ENCODE data around the gene GRID1.

Gene GRID1

GRCh38 chr10:86356296-86356695 lies 10.3 kb downstream of the GRID1 start:
- H3K4me1 Mint-ChIP-seq: no peaks in the 10 kb centered on the region
- H3K27ac Mint-ChIP-seq: no peak overlapping the region
- H3K27me3 Mint-ChIP-seq (ENCODE audit: low read depth, poor library complexity): peaks cover 57% of the 10 kb centered on the region
- no peaks in the 10 kb centered on the region for H3K9me3 Mint-ChIP-seq
- no peak for DNase-seq
- no peak overlapping the region for H3K4me3 Mint-ChIP-seq
- TF ChIP-seq CTCF (IDR thresholded peaks at IDR 0.05): no peak
- H3K36me3 Mint-ChIP-seq (ENCODE audit: low read depth): no peaks in the 10 kb centered on the region

- H3K27ac Mint-ChIP-seq: no peak overlapping the region
- no peak for TF ChIP-seq CTCF (IDR thresholded peaks at IDR 0.05)
- peaks cover 54% of the 10 kb centered on the region for H3K27me3 Mint-ChIP-seq (ENCODE audit: low read depth, poor library complexity)
- no peaks in the 10 kb centered on the region for H3K36me3 Mint-ChIP-seq (ENCODE audit: low read depth)
- no peak overlapping the region for H3K4me3 Mint-ChIP-seq
- H3K4me1 Mint-ChIP-seq: no peaks in the 10 kb centered on the region
- no peak for DNase-seq
- no peaks in the 10 kb centered on the region for H3K9me3 Mint-ChIP-seq
Observed at GRCh38 chr10:86355571-86356038, 11.0 kb downstream of the GRID1 start.

GRCh38 chr10:86354761-86355540 lies 11.6 kb downstream of the GRID1 start:
- Mint-ChIP-seq H3K4me3 (no peak overlapping the region), H3K27ac (no peak overlapping the region), H3K36me3 (ENCODE audit: low read depth) (no peaks in the 10 kb centered on the region), H3K9me3 (no peaks in the 10 kb centered on the region), H3K27me3 (ENCODE audit: low read depth, poor library complexity) (peaks cover 51% of the 10 kb centered on the region), H3K4me1 (no peaks in the 10 kb centered on the region)
- no peak for TF ChIP-seq CTCF (IDR thresholded peaks at IDR 0.05)
- DNase-seq: no peak

- no peak for TF ChIP-seq CTCF (IDR thresholded peaks at IDR 0.05)
- DNase-seq: no peak
- no peaks in the 10 kb centered on the region for H3K9me3 Mint-ChIP-seq
- H3K4me3 Mint-ChIP-seq: no peak overlapping the region
- peaks cover 45% of the 10 kb centered on the region for H3K27me3 Mint-ChIP-seq (ENCODE audit: low read depth, poor library complexity)
- H3K36me3 Mint-ChIP-seq (ENCODE audit: low read depth): no peaks in the 10 kb centered on the region
- H3K4me1 Mint-ChIP-seq: peaks cover 5% of the 10 kb centered on the region
- no peak overlapping the region for H3K27ac Mint-ChIP-seq
Observed at GRCh38 chr10:86353506-86354485, 12.8 kb downstream of the GRID1 start.

- Mint-ChIP-seq H3K27me3 (ENCODE audit: low read depth, poor library complexity) (peaks cover 30% of the 10 kb centered on the region), H3K4me3 (no peak overlapping the region), H3K36me3 (ENCODE audit: low read depth) (no peaks in the 10 kb centered on the region), H3K9me3 (no peaks in the 10 kb centered on the region), H3K4me1 (peaks cover 5% of the 10 kb centered on the region), H3K27ac (no peak overlapping the region)
- no peak for TF ChIP-seq CTCF (IDR thresholded peaks at IDR 0.05)
- no peak for DNase-seq
Observed at GRCh38 chr10:86350897-86351296, 15.7 kb downstream of the GRID1 start.

Data from nephron progenitor cell (in vitro differentiated cells).